ENCODE results near the gene IFT57. TPM values are rescaled to one million over a fixed set of nuclear protein-coding genes. Genes with fewer than 3 reads are reported as not detected.
"Not testable (repeated sequence)": the region's sequence is repeated elsewhere in the genome, so short reads cannot be mapped to it uniquely, and the experiment has no call there.

The IFT57 gene
- total RNA-seq, 1 experiment from 2014 or later = 50.4 TPM

DNA sequence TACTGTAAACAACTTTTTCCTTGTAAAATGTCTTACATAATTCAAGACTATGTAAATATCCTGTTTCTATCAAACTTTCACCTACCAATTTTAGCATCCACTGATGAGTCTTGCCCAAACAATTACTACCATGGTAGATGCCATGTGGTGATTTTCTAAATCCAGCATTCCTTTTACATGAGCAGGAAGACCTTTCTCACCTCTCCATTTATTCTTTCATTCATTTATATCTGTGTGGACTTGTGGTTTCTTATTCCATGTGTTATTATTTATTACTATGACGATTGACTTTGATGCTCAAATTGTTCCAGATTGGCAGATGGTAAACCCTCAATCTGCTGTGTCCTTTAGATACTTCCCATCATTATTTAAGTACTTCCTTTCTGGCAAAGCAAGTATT is 62.4 kb downstream of the IFT57 start:
- peak; percentile 7 for DNase-seq (ENCODE audit: low spot score)

DNA sequence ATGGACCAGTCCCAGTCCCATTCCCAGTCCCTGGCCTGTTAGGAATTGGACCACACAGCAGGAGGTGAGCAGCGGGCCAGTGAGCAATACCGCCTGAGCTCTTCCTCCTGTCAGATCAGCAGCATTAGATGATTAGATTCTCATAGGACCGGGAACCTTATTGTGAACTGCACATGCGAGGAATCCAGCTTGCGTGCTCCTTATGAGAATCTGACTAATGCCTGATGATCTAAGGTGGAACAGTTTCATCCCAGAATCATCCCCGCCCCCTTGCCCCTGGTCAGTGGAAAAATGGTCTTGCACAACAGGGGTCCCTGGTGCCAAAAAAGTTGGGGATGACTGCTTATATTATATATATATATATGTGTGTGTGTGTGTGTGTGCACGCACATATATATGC is 63.1 kb downstream of the IFT57 start:
- DNase-seq (ENCODE audit: low spot score) = no peak

DNA sequence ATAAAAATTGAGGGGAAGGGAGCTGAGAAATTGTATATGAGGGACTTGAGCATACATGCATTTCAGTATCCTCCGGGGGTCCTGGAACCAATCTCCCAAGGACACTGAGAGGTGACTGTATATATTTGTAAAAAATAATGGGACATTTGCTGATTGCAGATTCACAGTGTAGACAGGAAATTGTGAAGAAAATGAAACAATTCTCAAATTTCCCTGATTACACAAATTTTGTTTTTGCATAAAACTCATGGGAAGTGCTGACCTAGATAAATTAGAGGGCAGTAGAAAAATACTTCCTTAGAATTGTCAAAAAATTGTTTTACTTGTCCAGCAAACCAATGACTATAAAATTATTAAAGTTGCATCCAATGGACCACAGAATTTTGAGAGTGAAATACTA is 64.0 kb downstream of the IFT57 start:
- no peak for DNase-seq (ENCODE audit: low spot score)

DNA sequence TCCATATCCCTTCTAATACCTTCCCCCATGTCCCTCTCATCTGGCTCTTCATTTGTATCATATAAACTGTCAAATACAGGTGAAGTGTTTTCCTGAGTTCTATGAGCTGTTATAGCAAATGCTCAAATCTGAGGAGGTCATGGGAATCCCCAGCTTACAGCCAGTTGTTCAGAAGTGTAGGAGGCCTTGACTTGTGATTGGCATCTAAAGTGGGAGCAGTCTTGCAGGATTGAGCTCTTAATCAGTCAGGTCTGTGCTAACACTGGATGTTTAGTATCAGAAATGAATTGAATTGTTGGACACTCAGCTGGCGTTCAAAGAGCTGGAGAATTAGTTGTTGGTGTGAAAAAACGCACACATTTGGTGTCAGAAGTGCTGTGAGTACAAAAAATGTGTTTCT is 65.0 kb downstream of the IFT57 start:
- DNase-seq (ENCODE audit: low spot score) = no peak

DNA sequence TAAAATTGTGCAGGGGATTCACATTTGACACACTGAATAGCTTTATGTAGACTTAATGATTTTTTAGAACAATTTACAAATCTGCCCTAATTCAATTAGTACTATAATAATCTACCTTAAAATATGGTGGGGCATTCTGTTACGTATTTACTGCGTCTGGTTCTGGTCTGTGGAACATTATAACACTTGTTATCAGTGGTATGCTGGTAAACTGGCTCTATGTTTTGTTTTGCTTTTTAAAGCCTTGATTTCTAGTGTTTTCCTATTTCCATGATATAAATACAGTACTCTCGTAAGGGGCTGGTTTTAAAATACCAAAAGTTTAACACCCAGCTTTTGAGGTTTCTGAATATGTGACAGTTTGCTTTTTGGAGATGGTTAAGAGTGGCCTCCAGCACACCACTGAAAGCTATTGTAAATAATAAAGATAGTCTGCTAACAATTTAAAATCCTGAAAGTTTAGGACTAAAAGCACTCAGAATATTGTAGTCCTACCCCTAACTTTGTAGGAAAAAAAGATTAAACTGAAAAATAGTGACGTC is 65.8 kb downstream of the IFT57 start:
- no peak for DNase-seq (ENCODE audit: low spot score)

DNA sequence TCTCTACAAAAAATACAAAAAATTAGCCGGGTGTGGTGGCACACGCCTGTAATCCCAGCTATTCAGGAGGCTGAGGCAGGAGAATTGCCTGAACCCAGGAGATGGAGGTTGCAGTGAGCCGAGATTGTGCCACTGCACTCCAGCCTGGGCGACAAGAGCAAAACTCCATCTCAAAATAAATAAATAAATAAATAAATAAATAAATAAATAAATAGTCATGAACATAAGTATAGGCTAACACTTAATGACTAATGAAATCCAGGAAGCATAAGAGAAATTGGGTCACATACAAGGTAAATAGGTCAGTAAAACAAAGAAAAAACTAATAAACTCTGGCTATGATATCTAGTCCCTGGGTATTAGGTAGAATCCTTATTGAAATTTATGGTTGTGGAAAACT is 66.6 kb downstream of the IFT57 start:
- DNase-seq (ENCODE audit: low spot score) = not testable (repeated sequence)

DNA sequence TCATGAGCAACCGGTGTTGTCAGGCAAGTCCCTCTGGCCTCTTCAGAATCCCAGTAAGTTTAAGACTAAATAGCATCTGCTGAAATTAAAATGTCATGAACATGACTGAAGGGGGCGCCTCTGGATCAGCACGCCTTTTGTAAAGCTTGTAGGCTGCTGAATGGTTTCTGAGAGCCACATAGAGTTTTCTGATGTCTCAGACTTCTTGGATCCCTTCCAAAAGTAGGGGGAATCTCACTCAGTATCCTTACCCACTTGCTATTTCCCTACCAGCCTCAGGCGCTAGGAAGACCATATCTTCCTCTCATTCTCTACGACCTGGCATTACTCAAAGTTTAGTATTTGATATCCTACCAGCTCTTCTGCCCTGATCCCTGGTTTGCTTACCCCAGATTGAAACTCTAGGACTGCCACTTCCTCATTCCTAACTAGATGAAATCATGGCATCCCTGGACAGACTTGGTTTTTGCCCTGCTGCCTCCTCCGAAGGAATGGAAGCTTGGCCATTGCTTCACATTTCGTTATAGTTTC is 68.7 kb downstream of the IFT57 start:
- DNase-seq (ENCODE audit: low spot score) = peak; percentile 49

DNA sequence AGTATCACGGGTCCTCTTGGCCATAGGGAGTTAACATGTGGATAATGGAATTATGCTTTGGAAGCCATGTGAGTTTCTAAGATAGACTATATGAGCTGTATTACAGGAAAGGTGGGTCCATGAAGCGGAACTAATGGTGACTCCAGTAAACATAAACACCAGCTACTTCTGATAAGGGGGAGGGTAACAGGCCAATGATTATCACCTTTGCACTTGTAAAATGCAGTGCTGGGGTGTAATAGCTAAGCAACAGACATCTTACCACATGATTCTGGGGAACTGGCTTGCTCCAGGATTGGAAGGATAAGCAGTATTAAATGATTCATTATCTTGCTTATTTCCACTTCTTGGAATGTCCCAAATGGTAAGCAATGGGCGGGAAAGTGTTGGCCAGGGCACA is 70.0 kb downstream of the IFT57 start:
- no peak for DNase-seq (ENCODE audit: low spot score)

DNA sequence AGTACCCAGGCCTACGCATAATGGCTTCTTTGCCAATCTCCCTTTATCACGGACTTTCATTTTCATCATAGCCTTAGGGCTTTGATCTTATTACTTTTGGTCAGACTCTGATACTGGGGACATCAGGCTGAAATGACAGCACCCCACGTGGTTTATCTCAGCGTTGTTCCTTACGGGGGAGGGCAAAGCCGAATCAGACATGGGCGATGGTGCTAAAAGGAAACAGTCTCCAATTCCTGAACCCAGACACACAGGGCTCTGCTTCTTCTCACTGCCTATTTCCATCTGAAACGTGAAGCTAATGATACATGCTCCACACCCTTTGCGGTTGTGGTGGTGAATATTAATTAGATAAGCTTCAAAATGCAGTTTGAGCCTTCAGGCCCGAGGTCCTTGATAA is 72.0 kb downstream of the IFT57 start:
- no peak for DNase-seq (ENCODE audit: low spot score)

DNA sequence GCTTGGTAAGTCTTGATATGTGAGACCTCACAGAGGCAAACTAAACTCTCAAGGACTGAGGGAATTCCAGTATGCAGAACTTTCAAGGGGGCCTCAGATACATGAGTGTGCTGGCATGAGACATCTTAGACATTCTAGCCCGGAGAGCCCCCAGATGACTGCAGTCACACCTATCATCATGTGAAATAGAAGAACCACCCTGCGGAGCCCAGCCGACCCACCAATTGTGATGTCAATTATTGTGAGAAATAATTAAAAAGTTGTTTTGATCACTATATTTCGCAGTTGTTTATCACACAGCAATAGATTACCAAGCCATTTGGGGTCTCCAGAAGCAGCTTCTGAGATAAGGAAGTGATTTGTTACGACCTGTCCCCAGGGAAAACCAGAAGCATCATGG is 76.1 kb downstream of the IFT57 start:
- no peak for DNase-seq (ENCODE audit: low spot score)

DNA sequence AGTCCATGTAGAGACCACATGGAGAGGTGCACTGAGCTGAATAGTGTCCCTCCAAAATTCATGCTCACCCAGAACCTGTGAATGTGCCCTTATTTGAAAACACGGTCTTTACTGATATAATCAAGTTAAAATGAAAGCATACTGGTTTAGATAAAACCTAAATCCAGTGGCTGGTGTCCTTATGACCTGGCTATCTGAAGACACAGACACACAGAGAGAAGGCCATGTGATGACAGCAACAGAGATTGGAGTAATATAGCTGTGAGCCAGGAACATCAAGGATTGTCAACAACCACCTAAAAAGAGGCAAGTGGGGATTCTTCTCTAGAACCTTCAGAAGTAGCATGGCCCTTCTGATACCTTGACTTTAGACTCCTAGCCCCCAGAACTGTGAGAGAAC is 76.6 kb downstream of the IFT57 start:
- DNase-seq (ENCODE audit: low spot score) = no peak

DNA sequence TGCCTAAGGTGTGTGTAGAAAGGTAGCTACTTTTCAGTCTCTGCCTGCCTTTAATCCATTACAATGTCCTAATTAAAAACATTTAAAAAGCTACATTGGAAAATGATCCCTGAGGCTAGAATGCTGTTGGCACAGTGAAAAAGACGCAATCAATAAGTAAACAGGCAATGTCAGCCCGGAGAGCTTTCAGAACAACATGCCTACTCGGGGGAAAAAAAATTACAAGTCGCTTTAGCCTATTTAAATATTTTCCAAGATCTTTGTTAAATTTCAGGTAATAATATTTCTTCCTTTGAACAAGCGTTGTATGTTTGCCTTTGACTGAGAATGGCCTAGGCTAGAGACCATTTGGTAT is 84.8 kb downstream of the IFT57 start:
- DNase-seq (ENCODE audit: low spot score) = no peak

DNA sequence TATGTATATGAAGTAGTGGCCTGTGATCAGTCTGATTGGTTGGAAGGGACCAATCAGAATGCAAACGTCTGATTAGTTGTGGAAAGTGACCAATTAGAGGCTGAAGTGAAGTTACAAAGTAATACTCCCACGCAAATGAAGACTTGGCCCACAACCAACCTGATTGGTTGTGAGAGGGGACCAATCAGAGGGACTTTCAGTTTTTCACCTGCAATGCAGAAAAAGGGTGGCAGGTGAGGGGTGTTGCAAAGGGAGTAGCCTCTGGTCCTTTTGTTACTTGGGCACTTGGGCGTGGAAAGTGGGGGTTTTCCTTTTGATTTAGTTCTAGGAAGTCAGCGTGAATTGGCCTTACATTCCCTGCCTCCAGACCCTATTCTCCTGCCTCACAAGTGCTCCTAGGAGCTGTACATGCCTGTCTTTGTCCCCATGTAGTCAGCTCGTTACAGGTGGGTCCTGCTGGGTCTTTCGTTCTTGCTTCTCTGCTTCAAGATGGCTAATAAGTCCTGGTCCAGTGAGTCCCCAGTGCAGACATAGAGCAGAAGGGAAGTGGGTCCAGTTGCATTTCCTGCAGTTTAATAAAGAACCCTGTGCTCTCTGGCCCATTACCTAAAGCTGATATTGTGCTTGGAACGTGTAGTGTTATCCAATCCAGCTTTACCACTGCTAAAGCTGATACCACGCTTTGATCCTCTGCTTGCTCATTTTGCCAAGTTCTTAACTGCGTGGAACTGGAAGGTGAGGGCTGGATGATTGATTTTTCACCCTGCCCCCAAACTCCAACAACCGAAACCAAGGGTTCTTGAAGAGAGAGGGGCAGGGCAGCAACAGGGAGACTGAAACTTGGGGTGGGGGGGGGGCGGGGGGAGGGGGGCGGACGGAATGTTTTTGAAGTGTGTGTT is 85.4 kb downstream of the IFT57 start:
- no peak for DNase-seq (ENCODE audit: low spot score)

DNA sequence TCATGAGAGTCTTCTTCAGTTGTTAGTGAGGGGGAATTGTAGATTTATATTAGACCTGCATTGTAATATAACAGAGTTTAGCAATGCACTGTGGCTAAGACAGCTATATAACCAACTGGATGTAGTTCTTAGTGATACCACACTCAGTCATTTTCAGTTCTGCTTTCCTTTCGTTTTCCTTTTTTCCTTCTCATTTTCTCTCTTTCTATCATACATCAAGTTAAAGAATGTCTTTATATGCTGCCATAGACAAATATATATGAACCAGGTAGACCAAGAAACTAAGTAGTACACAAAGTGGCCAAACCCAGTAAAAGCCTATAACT is 87.7 kb downstream of the IFT57 start:
- DNase-seq (ENCODE audit: low spot score) = no peak

DNA sequence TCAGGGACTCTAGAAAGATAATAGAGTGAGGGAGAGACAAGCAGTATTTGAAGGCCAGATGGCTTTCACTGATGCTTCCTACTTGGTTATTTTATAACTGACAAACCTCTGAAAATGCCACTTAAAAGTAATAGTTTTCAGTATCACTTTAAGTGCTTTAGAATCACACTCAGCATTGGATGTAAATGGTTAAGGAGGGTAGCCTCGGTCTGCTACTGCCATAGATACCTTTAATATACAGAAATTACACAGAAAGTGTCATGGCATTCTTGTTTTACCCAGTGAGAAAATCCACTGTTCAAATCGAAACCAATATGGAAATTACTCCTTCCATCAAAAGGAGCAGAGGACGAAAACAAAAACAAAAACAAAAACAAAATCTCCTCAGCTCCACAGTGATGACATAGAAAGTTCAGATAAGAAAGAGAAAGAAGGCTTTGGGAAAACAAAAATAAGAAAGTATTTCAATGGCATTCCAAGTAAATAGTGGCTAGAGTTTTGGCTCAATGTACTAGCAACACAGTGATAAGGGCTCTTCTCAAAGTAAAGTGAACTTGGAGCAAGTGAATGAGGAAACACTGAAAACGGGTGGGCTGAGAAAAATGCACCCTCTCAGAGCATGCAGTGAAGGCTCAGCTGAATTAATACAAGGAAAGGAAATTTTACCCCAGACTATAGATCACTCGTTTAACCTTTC is 88.2 kb downstream of the IFT57 start:
- no peak for DNase-seq (ENCODE audit: low spot score)

DNA sequence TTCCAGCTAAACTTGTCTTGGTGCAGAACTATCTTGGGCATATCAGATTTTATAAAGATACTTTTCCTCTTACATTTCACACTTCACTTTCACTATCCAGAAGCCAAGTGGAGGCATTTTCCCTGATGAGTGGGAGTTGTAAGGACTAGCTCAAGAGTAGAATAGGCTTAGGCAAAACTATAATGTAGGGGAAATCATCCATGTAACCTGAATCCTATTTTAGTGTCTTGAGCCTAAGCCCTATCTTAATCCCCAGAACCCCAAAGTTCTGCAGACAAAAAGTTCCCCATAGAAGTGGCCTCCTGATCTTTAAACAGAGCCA is 89.2 kb downstream of the IFT57 start:
- DNase-seq (ENCODE audit: low spot score) = no peak

DNA sequence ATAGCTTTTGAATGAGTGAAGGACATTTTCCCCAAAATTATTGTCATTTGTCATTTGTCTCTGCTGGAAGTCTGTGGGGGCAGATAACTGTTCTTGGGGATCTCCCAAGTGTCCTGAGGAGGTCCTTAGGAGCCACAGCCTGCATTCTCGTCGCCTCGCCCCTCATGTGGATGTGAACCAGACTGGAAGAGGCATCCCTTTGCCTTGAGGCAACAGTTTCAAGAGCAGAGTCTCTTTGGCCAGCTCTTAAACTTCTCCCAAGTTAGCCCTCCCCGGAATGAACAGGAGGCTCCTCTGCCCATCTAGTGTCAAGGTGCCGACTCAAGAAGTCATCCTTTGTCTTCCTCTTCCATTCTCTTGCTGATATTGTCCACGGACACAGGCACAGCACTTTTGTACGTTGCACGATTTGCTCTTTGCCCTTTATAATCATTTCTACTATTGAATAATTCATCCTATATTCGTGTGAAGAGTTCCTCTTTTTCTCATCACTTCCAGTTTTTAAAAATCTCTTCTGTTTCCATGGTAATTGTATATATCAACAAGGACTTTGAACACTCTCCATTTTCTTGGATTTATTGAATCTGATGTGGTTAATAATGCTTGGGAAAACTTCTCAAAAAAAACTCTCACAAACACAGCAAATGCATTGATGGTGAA is 90.6 kb downstream of the IFT57 start:
- no peak for DNase-seq (ENCODE audit: low spot score)

DNA sequence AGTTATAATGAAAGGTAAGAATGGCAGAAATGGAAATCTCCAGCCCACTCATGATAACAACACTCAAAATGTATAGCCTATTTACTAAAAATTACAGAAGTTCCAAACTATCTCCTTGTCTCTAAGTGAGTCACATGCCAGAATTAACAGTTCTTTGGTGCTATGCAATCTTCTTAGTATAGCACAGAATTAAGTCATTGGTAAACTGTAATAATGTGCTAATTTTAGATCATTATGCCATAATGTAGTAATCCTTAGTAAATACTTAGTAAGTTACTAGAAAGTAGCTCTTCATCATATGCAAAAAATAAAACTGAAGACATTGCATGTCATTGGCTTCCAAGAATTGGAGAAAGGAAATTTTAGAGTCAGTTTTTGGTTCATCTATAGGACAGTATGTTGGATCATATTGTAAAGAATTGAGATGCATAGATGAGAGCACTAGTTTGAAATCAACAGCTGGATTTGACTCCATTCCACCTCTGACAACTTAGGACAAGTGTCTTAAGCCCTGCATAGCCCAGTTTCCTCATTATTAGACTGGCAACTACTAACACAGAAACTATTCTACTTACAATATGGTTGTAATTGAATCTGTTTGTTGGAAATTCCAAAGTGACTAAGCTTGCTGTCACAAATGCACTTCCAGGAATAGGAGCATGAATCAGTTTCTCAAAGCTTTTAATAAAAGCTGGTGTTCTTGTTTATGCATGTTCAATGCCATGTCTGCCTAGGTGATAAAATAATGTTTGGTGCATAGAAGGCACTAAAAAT is 91.3 kb downstream of the IFT57 start:
- peak; percentile 58 for DNase-seq (ENCODE audit: low spot score)

DNA sequence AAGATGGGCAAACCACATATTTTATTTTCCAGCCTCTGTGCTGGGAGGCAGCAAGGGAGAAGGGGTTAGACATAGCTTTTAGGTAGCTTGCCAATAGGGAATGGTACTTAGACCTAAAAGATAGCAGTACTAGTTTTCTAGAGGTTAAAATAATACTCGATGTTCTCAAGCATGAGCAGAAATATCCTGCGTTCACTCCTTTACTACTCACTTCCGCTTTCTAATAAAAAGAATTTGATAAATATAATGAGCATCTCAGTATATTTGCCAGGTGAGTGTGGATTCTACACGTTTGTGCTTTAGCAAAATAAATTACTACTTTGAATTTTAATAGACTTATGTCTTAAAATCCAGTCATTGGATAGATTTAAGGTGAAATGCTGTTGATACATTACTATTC is 92.0 kb downstream of the IFT57 start:
- no peak for DNase-seq (ENCODE audit: low spot score)

DNA sequence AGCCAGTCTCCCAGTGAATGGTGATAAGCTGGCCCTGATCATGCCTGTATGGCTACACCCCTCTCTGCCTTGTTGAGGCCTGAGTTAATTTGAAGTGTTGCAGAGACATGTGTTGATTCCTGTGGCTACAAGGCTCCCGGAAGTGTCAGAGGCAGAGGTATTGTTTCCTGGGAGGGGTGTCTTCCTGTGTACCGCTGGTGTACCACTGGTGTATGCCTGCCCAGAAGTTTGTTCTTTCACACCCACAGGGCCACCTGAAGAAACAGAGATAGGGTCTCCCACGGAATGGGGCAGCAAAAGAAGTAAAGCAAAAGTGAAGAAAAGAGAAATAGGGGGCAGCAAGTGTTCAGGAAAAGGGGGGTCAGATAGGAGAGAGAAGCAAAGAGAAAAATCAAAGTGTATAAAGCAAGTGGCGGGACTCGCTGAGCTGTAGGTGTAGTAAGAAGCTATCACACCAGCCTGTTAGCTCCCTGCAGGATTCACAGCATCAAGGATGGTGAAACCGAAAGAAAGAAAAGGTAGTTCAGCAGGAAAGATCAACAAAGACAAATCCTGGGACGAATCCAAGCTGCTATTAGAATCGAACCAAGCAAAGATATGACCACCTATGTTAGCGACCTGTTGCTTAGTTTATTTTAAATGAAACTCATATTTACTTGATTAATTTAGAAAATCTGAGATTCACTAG is 94.8 kb downstream of the IFT57 start:
- no peak for DNase-seq (ENCODE audit: low spot score)

DNA sequence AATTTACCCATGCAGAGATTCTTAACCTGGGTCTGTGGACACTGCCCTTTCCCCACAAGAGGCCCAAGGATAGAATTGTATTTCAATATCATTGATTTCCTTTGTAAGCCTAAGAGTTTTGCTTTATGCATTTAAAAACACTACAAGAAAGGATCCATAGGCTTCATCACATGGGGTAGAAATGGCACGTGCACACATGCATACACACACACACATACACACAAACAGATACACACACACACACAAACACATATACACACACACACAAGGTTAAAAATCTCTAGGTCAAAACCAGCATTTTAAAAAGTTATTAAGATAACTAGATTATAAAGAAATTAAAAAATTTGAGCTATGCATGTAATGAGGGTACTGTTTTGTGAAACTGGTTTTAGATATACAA is 95.9 kb downstream of the IFT57 start:
- no peak for DNase-seq (ENCODE audit: low spot score)

Data from H4 (cell line).